ENCODE measurements around the gene TMOD3.

TMOD3 gene

DNA sequence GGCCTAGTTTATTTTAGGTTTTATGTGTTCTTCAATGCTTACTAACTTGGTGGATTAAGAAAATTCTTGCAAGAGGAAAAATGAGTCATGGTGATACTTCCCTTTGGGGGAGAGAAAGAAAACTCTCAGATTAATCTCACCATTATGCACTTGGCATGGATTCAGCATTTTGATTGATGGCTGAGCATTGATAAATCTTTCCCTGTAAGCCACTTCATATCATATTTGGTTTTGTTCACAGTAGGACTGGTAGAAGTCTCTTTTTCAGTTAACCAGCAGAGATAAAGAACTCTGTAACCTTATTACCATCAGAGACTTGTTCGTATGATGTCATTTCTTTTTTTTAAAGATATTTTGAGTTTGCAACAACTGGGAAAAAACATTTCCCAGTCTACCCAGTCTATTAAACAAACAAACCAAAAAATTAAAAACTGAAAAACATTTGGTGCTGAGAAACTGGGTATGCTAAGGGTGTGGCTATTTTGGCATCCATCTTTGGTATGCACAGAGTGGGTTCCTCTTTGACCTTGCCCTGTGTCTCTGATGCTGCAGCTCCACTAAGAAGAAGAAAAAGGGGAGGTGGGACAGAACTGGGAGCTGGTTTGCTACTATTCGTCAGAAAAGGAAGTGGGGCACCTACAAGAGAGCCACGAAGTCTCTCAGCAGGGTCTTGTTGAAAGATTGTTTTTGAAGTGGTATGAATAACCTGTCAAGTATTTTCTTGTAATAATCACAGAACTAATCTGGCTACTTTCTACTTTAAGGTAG, 17.2 kb downstream of the TMOD3 start:
- Histone ChIP-seq H3K4me2 (ENCODE audit: low read depth, low read length, poor library complexity, severe bottlenecking) (no peak overlapping the region), H3K9me3 (ENCODE audit: insufficient read depth, low read length) (no peaks in the 10 kb centered on the region), H3K4me3 (ENCODE audit: insufficient read depth, low read length, poor library complexity, severe bottlenecking) (no peak overlapping the region), H3K27ac (ENCODE audit: low read depth, low read length) (no peak overlapping the region), H2AFZ (ENCODE audit: low read depth, low read length, severe bottlenecking) (no peak overlapping the region), H3K36me3 (ENCODE audit: low read length) (no peaks in the 10 kb centered on the region), H4K20me1 (ENCODE audit: low read depth, low read length) (peaks cover 36% of the 10 kb centered on the region), H3K9ac (ENCODE audit: low read length) (no peak overlapping the region), H3K79me2 (ENCODE audit: insufficient read depth, low read length) (peaks cover 29% of the 10 kb centered on the region), H3K27me3 (ENCODE audit: low read length) (no peaks in the 10 kb centered on the region), H3K9me2 (replicated peaks; ENCODE audit: insufficient read depth, low read length) (no peaks in the 10 kb centered on the region), H3F3A (ENCODE audit: insufficient read depth) (no peaks in the 10 kb centered on the region)
- TF ChIP-seq, protein P1, sequence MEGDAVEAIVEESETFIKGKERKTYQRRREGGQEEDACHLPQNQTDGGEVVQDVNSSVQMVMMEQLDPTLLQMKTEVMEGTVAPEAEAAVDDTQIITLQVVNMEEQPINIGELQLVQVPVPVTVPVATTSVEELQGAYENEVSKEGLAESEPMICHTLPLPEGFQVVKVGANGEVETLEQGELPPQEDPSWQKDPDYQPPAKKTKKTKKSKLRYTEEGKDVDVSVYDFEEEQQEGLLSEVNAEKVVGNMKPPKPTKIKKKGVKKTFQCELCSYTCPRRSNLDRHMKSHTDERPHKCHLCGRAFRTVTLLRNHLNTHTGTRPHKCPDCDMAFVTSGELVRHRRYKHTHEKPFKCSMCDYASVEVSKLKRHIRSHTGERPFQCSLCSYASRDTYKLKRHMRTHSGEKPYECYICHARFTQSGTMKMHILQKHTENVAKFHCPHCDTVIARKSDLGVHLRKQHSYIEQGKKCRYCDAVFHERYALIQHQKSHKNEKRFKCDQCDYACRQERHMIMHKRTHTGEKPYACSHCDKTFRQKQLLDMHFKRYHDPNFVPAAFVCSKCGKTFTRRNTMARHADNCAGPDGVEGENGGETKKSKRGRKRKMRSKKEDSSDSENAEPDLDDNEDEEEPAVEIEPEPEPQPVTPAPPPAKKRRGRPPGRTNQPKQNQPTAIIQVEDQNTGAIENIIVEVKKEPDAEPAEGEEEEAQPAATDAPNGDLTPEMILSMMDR (IDR thresholded peaks at IDR 0.05; ENCODE audit: insufficient read depth, low read length, poor library complexity, severe bottlenecking) = no peak
- no peak for TF ChIP-seq EZH2phosphoT487 (conservative IDR thresholded peaks at IDR 0.05; ENCODE audit: low read length)

DNA sequence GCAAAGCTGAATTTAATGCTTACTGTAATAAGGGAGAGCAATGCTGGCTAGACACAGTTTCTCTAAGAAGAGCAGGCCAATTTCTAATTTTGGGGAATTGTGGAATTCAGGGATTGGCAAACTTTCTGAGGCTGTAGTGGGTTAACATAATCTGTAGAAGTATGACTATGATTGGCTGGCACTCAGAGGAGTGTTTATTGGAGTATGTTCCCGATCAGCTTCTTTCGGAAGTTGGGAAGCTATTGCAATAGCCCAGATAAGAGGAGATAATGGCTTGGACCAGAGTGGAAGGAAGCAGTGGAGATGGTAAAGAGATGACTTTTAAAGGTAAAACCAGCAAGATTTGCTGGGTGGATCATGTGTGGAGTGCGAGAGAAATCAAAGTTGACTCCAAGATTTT, 19.4 kb downstream of the TMOD3 start:
- Histone ChIP-seq H3K27ac (ENCODE audit: low read depth, low read length) (no peak overlapping the region), H3K4me2 (ENCODE audit: low read depth, low read length, poor library complexity, severe bottlenecking) (no peak overlapping the region), H3K36me3 (ENCODE audit: low read length) (no peaks in the 10 kb centered on the region), H2AFZ (ENCODE audit: low read depth, low read length, severe bottlenecking) (no peak overlapping the region), H3K9ac (ENCODE audit: low read length) (no peak overlapping the region), H3K27me3 (ENCODE audit: low read length) (no peaks in the 10 kb centered on the region), H4K20me1 (ENCODE audit: low read depth, low read length) (peaks cover 24% of the 10 kb centered on the region), H3K4me3 (ENCODE audit: insufficient read depth, low read length, poor library complexity, severe bottlenecking) (no peak overlapping the region), H3F3A (ENCODE audit: insufficient read depth) (no peaks in the 10 kb centered on the region), H3K9me2 (replicated peaks; ENCODE audit: insufficient read depth, low read length) (no peaks in the 10 kb centered on the region), H3K9me3 (ENCODE audit: insufficient read depth, low read length) (no peaks in the 10 kb centered on the region), H3K79me2 (ENCODE audit: insufficient read depth, low read length) (peaks cover 17% of the 10 kb centered on the region)
- TF ChIP-seq, protein P1 (IDR thresholded peaks at IDR 0.05; ENCODE audit: insufficient read depth, low read length, poor library complexity, severe bottlenecking) = no peak
- TF ChIP-seq EZH2phosphoT487 (conservative IDR thresholded peaks at IDR 0.05; ENCODE audit: low read length) = no peak

GRCh38 chr15:51849860-51850259, 20.4 kb downstream of the TMOD3 start:
- peaks cover 10% of the 10 kb centered on the region for H3K79me2 ChIP-seq (ENCODE audit: insufficient read depth, low read length)
- no peak for TF ChIP-seq EZH2phosphoT487 (conservative IDR thresholded peaks at IDR 0.05; ENCODE audit: low read length)
- TF ChIP-seq, protein P1 (IDR thresholded peaks at IDR 0.05; ENCODE audit: insufficient read depth, low read length, poor library complexity, severe bottlenecking) = no peak

More at GRCh38 chr15:51849860-51850259, 20.4 kb downstream of the TMOD3 start:
- no peaks in the 10 kb centered on the region for H3K9me2 ChIP-seq (replicated peaks; ENCODE audit: insufficient read depth, low read length)
- H2AFZ ChIP-seq (ENCODE audit: low read depth, low read length, severe bottlenecking) = no peak overlapping the region
- no peak overlapping the region for H3K27ac ChIP-seq (ENCODE audit: low read depth, low read length)
- H3K36me3 ChIP-seq (ENCODE audit: low read length) = no peaks in the 10 kb centered on the region
- H3K27me3 ChIP-seq (ENCODE audit: low read length) = no peaks in the 10 kb centered on the region
- H3K9me3 ChIP-seq (ENCODE audit: insufficient read depth, low read length) = no peaks in the 10 kb centered on the region
- H3F3A ChIP-seq (ENCODE audit: insufficient read depth) = no peaks in the 10 kb centered on the region
- peaks cover 19% of the 10 kb centered on the region for H4K20me1 ChIP-seq (ENCODE audit: low read depth, low read length)
- no peak overlapping the region for H3K4me3 ChIP-seq (ENCODE audit: insufficient read depth, low read length, poor library complexity, severe bottlenecking)
- no peak overlapping the region for H3K9ac ChIP-seq (ENCODE audit: low read length)
- no peak overlapping the region for H3K4me2 ChIP-seq (ENCODE audit: low read depth, low read length, poor library complexity, severe bottlenecking)

All from SU-DHL-6 (cell line).